GM23338 (cell line): ENCODE results near the gene APOBEC3B. TPM values are rescaled to one million over a fixed set of nuclear protein-coding genes. Genes with fewer than 3 reads are reported as not detected.

Source experiments
- ATAC-seq: fragments of 200-7000 bp; cut with Tn5 transposase; 3 replicates; pipeline ENCODE4 v1.9.1; 2020
- DNase-seq: peaks from one replicate; pipeline ENCODE4 v3.0.0-alpha.2; 2015; ENCODE audit warnings: low spot score
- H2AFZ ChIP-seq: fragments of 200-600 bp; sonication (generic); 2 replicates; pipeline ENCODE4 v1.8.0; 2016; ENCODE audit warnings: antibody characterized with exemption, mild to moderate bottlenecking, moderate library complexity
- H3F3A ChIP-seq: fragments of 200-600 bp; sonication (generic); replicated peaks from 2 replicates; pipeline ENCODE4 v1.8.0; 2017; ENCODE audit warnings: antibody characterized with exemption, mixed run types, low read depth
- H3K27ac ChIP-seq: fragments of 200-600 bp; sonication (generic); 2 replicates; pipeline ENCODE4 v1.6.1; 2016; ENCODE audit warnings: low read depth
- H3K27me3 ChIP-seq: fragments of 200-600 bp; sonication (generic); 2 replicates; pipeline ENCODE4 v1.8.0; 2016; ENCODE audit warnings: mild to moderate bottlenecking, mixed run types, moderate library complexity; ENCODE audit not compliant: insufficient read depth
- H3K36me3 ChIP-seq: fragments of 200-600 bp; sonication (generic); 2 replicates; pipeline ENCODE4 v1.8.0; 2016; ENCODE audit warnings: mild to moderate bottlenecking; ENCODE audit not compliant: insufficient read depth
- H3K4me1 ChIP-seq: fragments of 200-600 bp; sonication (generic); 2 replicates; pipeline ENCODE4 v1.8.0; 2016; ENCODE audit warnings: mild to moderate bottlenecking, moderate library complexity; ENCODE audit not compliant: insufficient read depth
- H3K4me2 ChIP-seq: fragments of 200-600 bp; sonication (generic); 2 replicates; pipeline ENCODE4 v1.7.1; 2017; ENCODE audit warnings: mixed run types
- H3K4me3 ChIP-seq: fragments of 200-600 bp; sonication (generic); 2 replicates; pipeline ENCODE4 v1.6.1; 2016; ENCODE audit warnings: mixed run types
- H3K79me2 ChIP-seq: fragments of 200-600 bp; sonication (generic); replicated peaks from 2 replicates; pipeline ENCODE4 v1.8.0; 2017; ENCODE audit warnings: mild to moderate bottlenecking; ENCODE audit not compliant: insufficient read depth
- H3K9me2 ChIP-seq: fragments of 200-600 bp; sonication (generic); 2 replicates; pipeline ENCODE4 v1.8.0; 2017; ENCODE audit not compliant: insufficient read depth
- H4K20me1 ChIP-seq: fragments of 200-600 bp; sonication (generic); replicated peaks from 2 replicates; pipeline ENCODE4 v1.8.0; 2017; ENCODE audit warnings: mild to moderate bottlenecking; ENCODE audit not compliant: insufficient read depth
- H3K27ac Mint-ChIP-seq: 2 replicates; pipeline ENCODE4 v1.8.0; 2020; ENCODE audit warnings: inconsistent platforms, mild to moderate bottlenecking, moderate library complexity, mixed read lengths
- H3K27me3 Mint-ChIP-seq: 3 replicates; pipeline ENCODE4 v1.8.0; 2022; ENCODE audit warnings: low read depth, mild to moderate bottlenecking, moderate library complexity, mixed read lengths, inconsistent platforms; ENCODE audit not compliant: insufficient read depth, poor library complexity
- H3K36me3 Mint-ChIP-seq: 3 replicates; pipeline ENCODE4 v1.8.0; 2021; ENCODE audit warnings: low read depth, mild to moderate bottlenecking, inconsistent platforms, moderate library complexity, mixed read lengths
- H3K4me1 Mint-ChIP-seq: 3 replicates; pipeline ENCODE4 v1.8.0; 2020; ENCODE audit warnings: mild to moderate bottlenecking, inconsistent platforms, mixed read lengths
- H3K4me3 Mint-ChIP-seq: 3 replicates; pipeline ENCODE4 v1.8.0; 2021; ENCODE audit warnings: moderate library complexity, mild to moderate bottlenecking, inconsistent platforms, mixed read lengths
- H3K9me3 Mint-ChIP-seq: 3 replicates; pipeline ENCODE4 v1.8.0; 2020; ENCODE audit warnings: moderate library complexity, mild to moderate bottlenecking, inconsistent platforms, mixed read lengths
- CREB1 ChIP-seq: fragments of 250-450 bp; sonication (Bioruptor Pico); IDR thresholded peaks from 2 replicates; pipeline ENCODE4 v1.5.0; 2020; ENCODE audit warnings: low read depth, mild to moderate bottlenecking, moderate library complexity
- CTCF ChIP-seq, 2 experiments: fragments of 200-600 bp in 1 of 2; sonication (generic) in 1 of 2; conservative IDR thresholded peaks; 2 replicates each; pipeline versions ENCODE4 v1.5.1 to v1.6.1; 2016 to 2017; ENCODE audit warnings: antibody characterized with exemption in 2 of 2, low read depth in 2 of 2, mild to moderate bottlenecking in 2 of 2, moderate library complexity in 1 of 2
- ETS1 ChIP-seq: IDR thresholded peaks from 2 replicates; pipeline ENCODE4 v1.6.1; 2016; ENCODE audit warnings: antibody characterized with exemption
- EZH2phosphoT487 ChIP-seq: fragments of 200-600 bp; sonication (generic); IDR thresholded peaks from one replicate; pipeline ENCODE4 v1.8.1; 2018; ENCODE audit warnings: antibody characterized with exemption; ENCODE audit not compliant: unreplicated experiment
- JUNB ChIP-seq: IDR thresholded peaks from one replicate; pipeline ENCODE4 v1.6.1; 2016; ENCODE audit warnings: antibody characterized with exemption; ENCODE audit not compliant: unreplicated experiment
- NANOG ChIP-seq: IDR thresholded peaks from 2 replicates; pipeline ENCODE4 v1.6.1; 2016; ENCODE audit warnings: antibody characterized with exemption, borderline replicate concordance
- STAT1 ChIP-seq: IDR thresholded peaks from one replicate; pipeline ENCODE4 v1.6.1; 2016; ENCODE audit warnings: antibody characterized with exemption; ENCODE audit not compliant: unreplicated experiment
- ZNF114 ChIP-seq: fragments of 250-450 bp; sonication (Bioruptor Pico); IDR thresholded peaks from 2 replicates; pipeline ENCODE4 v1.5.0; 2020; ENCODE audit warnings: mild to moderate bottlenecking, moderate library complexity
- polyA plus RNA-seq: library from polyadenylated mRNA; unstranded; fragments of >200 nt; fragmentation: Nextera tagmentation; extraction: Ambion mirVana; gene quantifications from 2 replicates; pipeline ENCODE4 v1.2.1, GENCODE V29; 2016
- total RNA-seq: library from RNA; depleted of rRNA; stranded (reverse); fragments of >200 nt; shearing (Covaris generic); gene quantifications from 2 replicates; pipeline ENCODE4 v1.2.3, GENCODE V29; 2014
- TF ChIP-seq, protein P1 (sequence below): fragments of 250-450 bp; sonication (Bioruptor Pico); IDR thresholded peaks from 2 replicates; pipeline ENCODE4 v1.5.0; 2020; ENCODE audit warnings: mild to moderate bottlenecking, moderate library complexity

The APOBEC3B gene
- total and polyA plus RNA-seq, 2 experiments from 2014 or later, result 7.0 to 9.2 TPM

- Mint-ChIP-seq H3K36me3 (no peaks in the 10 kb centered on the region), H3K4me1 (peaks cover 10% of the 10 kb centered on the region), H3K4me3 (no peak overlapping the region), H3K27ac (no peak overlapping the region), H3K9me3 (no peaks in the 10 kb centered on the region), H3K27me3 (peaks cover 6% of the 10 kb centered on the region)
- H3K9me2 ChIP-seq, result no peaks in the 10 kb centered on the region
- no peak overlapping the region for H2AFZ ChIP-seq
- no peaks in the 10 kb centered on the region for H4K20me1 ChIP-seq
- no peak overlapping the region for H3K4me2 ChIP-seq
- no peaks in the 10 kb centered on the region for H3K79me2 ChIP-seq
- H3K4me1 ChIP-seq, result no peaks in the 10 kb centered on the region; the same call in 1 of the 2 replicates
- H3K36me3 ChIP-seq, result no peaks in the 10 kb centered on the region
- no peaks in the 10 kb centered on the region for H3F3A ChIP-seq
- no peaks in the 10 kb centered on the region for H3K27me3 ChIP-seq
- H3K27ac ChIP-seq, result no peak overlapping the region
- DNase-seq (no peak), ATAC-seq (no peak; the same call in 2 of the 3 replicates)
- TF ChIP-seq JUNB (no peak), ZNF114 (no peak), CREB1 (CRISPR knock-in tag) (no peak), EZH2phosphoT487 (no peak)
- no peak overlapping the region for H3K4me3 ChIP-seq
Measured at GRCh38 chr22:38950527-38951295, 31.4 kb upstream of the APOBEC3B start.

- Histone ChIP-seq H3K4me2 (no peak overlapping the region), H3K79me2 (no peaks in the 10 kb centered on the region), H3K4me3 (no peak overlapping the region), H3K27ac (no peak overlapping the region), H3K27me3 (no peaks in the 10 kb centered on the region), H3K9me2 (no peaks in the 10 kb centered on the region), H4K20me1 (no peaks in the 10 kb centered on the region), H3F3A (no peaks in the 10 kb centered on the region), H3K36me3 (no peaks in the 10 kb centered on the region), H3K4me1 (no peaks in the 10 kb centered on the region; the same call in 1 of the 2 replicates), H2AFZ (no peak overlapping the region)
- DNase-seq, result no peak
- no peak for ATAC-seq
- no peaks in the 10 kb centered on the region for H3K9me3 Mint-ChIP-seq
- no peak for TF ChIP-seq STAT1
- TF ChIP-seq, protein P1, sequence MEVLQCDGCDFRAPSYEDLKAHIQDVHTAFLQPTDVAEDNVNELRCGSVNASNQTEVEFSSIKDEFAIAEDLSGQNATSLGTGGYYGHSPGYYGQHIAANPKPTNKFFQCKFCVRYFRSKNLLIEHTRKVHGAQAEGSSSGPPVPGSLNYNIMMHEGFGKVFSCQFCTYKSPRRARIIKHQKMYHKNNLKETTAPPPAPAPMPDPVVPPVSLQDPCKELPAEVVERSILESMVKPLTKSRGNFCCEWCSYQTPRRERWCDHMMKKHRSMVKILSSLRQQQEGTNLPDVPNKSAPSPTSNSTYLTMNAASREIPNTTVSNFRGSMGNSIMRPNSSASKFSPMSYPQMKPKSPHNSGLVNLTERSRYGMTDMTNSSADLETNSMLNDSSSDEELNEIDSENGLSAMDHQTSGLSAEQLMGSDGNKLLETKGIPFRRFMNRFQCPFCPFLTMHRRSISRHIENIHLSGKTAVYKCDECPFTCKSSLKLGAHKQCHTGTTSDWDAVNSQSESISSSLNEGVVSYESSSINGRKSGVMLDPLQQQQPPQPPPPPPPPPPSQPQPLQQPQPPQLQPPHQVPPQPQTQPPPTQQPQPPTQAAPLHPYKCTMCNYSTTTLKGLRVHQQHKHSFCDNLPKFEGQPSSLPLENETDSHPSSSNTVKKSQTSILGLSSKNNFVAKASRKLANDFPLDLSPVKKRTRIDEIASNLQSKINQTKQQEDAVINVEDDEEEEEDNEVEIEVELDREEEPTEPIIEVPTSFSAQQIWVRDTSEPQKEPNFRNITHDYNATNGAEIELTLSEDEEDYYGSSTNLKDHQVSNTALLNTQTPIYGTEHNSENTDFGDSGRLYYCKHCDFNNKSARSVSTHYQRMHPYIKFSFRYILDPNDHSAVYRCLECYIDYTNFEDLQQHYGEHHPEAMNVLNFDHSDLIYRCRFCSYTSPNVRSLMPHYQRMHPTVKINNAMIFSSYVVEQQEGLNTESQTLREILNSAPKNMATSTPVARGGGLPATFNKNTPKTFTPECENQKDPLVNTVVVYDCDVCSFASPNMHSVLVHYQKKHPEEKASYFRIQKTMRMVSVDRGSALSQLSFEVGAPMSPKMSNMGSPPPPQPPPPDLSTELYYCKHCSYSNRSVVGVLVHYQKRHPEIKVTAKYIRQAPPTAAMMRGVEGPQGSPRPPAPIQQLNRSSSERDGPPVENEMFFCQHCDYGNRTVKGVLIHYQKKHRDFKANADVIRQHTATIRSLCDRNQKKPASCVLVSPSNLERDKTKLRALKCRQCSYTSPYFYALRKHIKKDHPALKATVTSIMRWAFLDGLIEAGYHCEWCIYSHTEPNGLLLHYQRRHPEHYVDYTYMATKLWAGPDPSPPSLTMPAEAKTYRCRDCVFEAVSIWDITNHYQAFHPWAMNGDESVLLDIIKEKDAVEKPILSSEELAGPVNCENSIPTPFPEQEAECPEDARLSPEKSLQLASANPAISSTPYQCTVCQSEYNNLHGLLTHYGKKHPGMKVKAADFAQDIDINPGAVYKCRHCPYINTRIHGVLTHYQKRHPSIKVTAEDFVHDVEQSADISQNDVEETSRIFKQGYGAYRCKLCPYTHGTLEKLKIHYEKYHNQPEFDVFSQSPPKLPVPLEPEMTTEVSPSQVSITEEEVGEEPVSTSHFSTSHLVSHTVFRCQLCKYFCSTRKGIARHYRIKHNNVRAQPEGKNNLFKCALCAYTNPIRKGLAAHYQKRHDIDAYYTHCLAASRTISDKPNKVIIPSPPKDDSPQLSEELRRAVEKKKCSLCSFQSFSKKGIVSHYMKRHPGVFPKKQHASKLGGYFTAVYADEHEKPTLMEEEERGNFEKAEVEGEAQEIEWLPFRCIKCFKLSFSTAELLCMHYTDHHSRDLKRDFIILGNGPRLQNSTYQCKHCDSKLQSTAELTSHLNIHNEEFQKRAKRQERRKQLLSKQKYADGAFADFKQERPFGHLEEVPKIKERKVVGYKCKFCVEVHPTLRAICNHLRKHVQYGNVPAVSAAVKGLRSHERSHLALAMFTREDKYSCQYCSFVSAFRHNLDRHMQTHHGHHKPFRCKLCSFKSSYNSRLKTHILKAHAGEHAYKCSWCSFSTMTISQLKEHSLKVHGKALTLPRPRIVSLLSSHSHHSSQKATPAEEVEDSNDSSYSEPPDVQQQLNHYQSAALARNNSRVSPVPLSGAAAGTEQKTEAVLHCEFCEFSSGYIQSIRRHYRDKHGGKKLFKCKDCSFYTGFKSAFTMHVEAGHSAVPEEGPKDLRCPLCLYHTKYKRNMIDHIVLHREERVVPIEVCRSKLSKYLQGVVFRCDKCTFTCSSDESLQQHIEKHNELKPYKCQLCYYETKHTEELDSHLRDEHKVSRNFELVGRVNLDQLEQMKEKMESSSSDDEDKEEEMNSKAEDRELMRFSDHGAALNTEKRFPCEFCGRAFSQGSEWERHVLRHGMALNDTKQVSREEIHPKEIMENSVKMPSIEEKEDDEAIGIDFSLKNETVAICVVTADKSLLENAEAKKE (CRISPR knock-in tag), result no peak
- TF ChIP-seq EZH2phosphoT487, result no peak
- no peak for TF ChIP-seq NANOG
- TF ChIP-seq JUNB, result no peak
- no peak for TF ChIP-seq CTCF (conservative IDR thresholded peaks at IDR 0.05; ENCODE audit: low read depth in 2 of 2)
- TF ChIP-seq ETS1, result no peak
- peaks cover 6% of the 10 kb centered on the region for H3K27me3 Mint-ChIP-seq
- H3K36me3 Mint-ChIP-seq, result no peaks in the 10 kb centered on the region
- H3K27ac Mint-ChIP-seq, result no peak overlapping the region
- peaks cover 4% of the 10 kb centered on the region for H3K4me1 Mint-ChIP-seq
- H3K4me3 Mint-ChIP-seq, result no peak overlapping the region
Measured at GRCh38 chr22:38951734-38952133, 30.4 kb upstream of the APOBEC3B start.
